GM12873 (cell line): ENCODE data around the gene CNST.

ENCODE experiments used
- CTCF ChIP-seq: IDR thresholded peaks from 2 replicates; pipeline ENCODE4 v1.5.1; 2012; ENCODE audit warnings: low read depth, mild to moderate bottlenecking, moderate library complexity, low read length, control low read depth; ENCODE audit not compliant: insufficient read depth; ENCODE audit errors: missing control alignments

The CNST gene

GRCh38 chr1:246629976-246630375, 63.7 kb downstream of the CNST start:
- TF ChIP-seq CTCF, result no peak

GRCh38 chr1:246631426-246631825, 65.2 kb downstream of the CNST start:
- TF ChIP-seq CTCF, result no peak

GRCh38 chr1:246632281-246633168, 66.3 kb downstream of the CNST start:
- no peak for TF ChIP-seq CTCF

GRCh38 chr1:246638941-246639655, 72.8 kb downstream of the CNST start:
- no peak for TF ChIP-seq CTCF

GRCh38 chr1:246639732-246640131, 73.5 kb downstream of the CNST start:
- no peak for TF ChIP-seq CTCF

- no peak for TF ChIP-seq CTCF
Observed at GRCh38 chr1:246640747-246641146, 74.5 kb downstream of the CNST start.

- TF ChIP-seq CTCF, result no peak
Observed at GRCh38 chr1:246641394-246641793, 75.1 kb downstream of the CNST start.
